Measurements from ENCODE around the gene UTP25.

The UTP25 gene

DNA sequence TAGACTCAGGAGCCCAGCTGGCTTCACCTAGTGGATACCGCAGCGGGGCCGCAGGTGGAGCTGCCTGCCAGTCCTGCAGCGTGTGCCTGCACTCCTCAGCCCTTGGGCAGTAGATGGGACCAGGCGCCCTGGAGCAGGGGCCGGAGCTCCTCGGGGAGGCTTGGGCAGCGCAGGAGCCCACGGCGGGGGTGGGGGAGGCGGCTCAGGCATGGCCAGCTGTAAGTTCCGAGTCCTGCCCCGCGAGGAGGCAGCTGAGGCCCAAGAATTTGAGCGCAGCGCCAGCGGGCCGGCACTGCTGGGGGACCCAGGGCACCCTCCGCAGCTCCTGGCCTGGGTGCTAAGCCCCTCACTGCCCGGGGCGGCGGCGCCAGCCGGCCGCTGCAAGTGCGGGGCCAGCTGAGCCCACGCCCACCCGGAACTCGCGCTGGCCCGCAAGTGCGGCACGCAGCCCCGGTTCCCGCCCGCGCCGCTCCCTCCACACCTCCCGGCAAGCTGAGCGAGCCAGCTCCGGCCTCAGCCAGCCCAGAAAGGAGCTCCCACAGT is 30.9 kb downstream of the UTP25 start:
- H3K9me3 ChIP-seq (replicated peaks in 1 of 11), result peaks cover 0 to 17% (median 14%) of the 10 kb centered on the region in 11 experiments; a peak in 17 of 22 replicates
- no peak overlapping the region for H3K4me3 ChIP-seq
- no peak overlapping the region for H3K4me2 ChIP-seq
- H3K9ac ChIP-seq, result no peak overlapping the region
- no peaks in the 10 kb centered on the region for H4K20me1 ChIP-seq
- no peak for TF ChIP-seq Cebpa-rat (IDR thresholded peaks at IDR 0.05)
- H3K4me1 ChIP-seq, result peaks cover 16 to 32% (median 28%) of the 10 kb centered on the region in 10 experiments
- H3K27me3 ChIP-seq, result no peaks in the 10 kb centered on the region
- peaks cover 8 to 34% (median 19%) of the 10 kb centered on the region in 11 experiments for H3K36me3 ChIP-seq
- H3K27ac ChIP-seq, result no peak overlapping the region

DNA sequence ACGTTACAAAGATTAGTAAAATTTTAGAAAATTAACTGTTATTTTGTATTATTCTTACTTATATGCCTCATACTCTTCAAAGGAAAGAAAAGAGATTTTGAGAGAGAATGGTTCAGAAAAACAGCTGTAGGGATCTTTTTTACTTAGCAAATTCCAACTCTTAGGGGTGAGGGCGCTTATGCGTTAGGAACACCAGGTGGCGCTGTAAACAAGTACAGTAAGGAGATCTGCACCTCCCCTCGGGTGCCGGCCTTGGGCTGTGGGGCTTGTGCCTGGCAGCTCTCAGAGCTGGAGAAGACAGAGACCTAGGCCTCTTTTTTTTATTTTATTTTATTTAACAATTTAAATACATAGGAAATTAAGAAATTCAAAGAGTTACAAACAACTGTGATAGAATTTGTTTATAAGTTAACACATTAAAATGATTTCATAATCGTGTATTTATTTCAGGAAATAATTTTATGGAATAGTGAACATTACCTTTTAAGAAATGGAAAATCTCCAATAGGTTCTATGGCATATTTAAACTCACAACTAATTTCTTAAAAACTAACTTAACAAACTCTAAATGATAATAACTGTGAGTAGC is 32.6 kb downstream of the UTP25 start:
- Histone ChIP-seq H3K27me3 (no peaks in the 10 kb centered on the region), H3K4me2 (peak overlapping the region in 6 of 11 experiments; percentile 1 to 53 (median 21); a peak in 6 of 22 replicates), H3K4me1 (peaks cover 0 to 14% (median 10%) of the 10 kb centered on the region in 10 experiments; a peak in 18 of 20 replicates), H3K4me3 (no peak overlapping the region), H3K36me3 (peaks cover 0 to 16% (median 6%) of the 10 kb centered on the region in 11 experiments; a peak in 9 of 22 replicates), H3K9ac (no peak overlapping the region), H3K27ac (no peak overlapping the region), H4K20me1 (no peaks in the 10 kb centered on the region), H3K9me3 (replicated peaks in 1 of 11) (peaks cover 0 to 17% (median 14%) of the 10 kb centered on the region in 11 experiments; a peak in 17 of 22 replicates)
- TF ChIP-seq Cebpa-rat (IDR thresholded peaks at IDR 0.05), result no peak

DNA sequence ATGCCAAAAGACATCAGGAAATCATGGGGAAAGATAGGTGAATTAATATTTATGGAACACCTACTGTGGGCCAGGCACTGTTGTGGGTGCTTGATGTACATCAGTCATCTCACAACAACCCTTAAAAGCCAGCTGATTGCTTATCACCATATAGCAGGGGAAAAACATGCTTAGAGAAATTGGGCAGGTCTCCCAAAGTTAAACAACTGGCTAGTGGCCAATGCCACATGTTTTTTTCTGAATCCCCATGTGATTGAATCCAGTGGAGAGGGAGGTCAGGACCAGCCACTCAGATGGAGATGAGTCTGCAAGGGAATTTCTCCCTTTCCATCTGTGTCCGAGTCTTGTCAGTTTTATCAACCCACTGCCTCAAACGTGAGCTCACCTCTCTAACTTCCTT is 33.5 kb downstream of the UTP25 start:
- Histone ChIP-seq H3K9me3 (replicated peaks in 1 of 11) (peaks cover under 1 to 18% (median 15%) of the 10 kb centered on the region in 11 experiments; a peak in 17 of 22 replicates), H3K27ac (no peak overlapping the region), H3K9ac (no peak overlapping the region), H3K36me3 (peaks cover 0 to 11% (median 2%) of the 10 kb centered on the region in 11 experiments; a peak in 5 of 22 replicates), H4K20me1 (no peaks in the 10 kb centered on the region), H3K27me3 (no peaks in the 10 kb centered on the region), H3K4me1 (peaks cover 6 to 13% (median 10%) of the 10 kb centered on the region in 10 experiments; a peak in 19 of 20 replicates), H3K4me2 (peak overlapping the region in 5 of 11 experiments; percentile 12 to 53 (median 24); a peak in 8 of 22 replicates), H3K4me3 (no peak overlapping the region)
- TF ChIP-seq Cebpa-rat (IDR thresholded peaks at IDR 0.05), result no peak

- Histone ChIP-seq H3K36me3 (peaks cover 0 to 6% (median 0%) of the 10 kb centered on the region in 11 experiments; a peak in 5 of 22 replicates), H4K20me1 (no peaks in the 10 kb centered on the region), H3K4me1 (peaks cover 8 to 17% (median 13%) of the 10 kb centered on the region in 10 experiments; a peak in 19 of 20 replicates), H3K9ac (no peak overlapping the region), H3K9me3 (replicated peaks in 1 of 11) (peaks cover 15 to 30% (median 24%) of the 10 kb centered on the region in 11 experiments), H3K4me3 (no peak overlapping the region), H3K27me3 (no peaks in the 10 kb centered on the region), H3K4me2 (no peak overlapping the region), H3K27ac (no peak overlapping the region)
- TF ChIP-seq Cebpa-rat (IDR thresholded peaks at IDR 0.05), result no peak
Observed at GRCh38 chr1:209862391-209863356, 34.9 kb downstream of the UTP25 start.

GRCh38 chr1:209863766-209864485 is 36.2 kb downstream of the UTP25 start:
- H3K36me3 ChIP-seq, result no peaks in the 10 kb centered on the region
- H3K27ac ChIP-seq, result no peak overlapping the region
- H3K4me2 ChIP-seq, result peak overlapping the region in 1 of 11 experiments; percentile 28; a peak in 1 of 22 replicates
- H3K4me1 ChIP-seq, result peaks cover 8 to 25% (median 17%) of the 10 kb centered on the region in 10 experiments; a peak in 19 of 20 replicates
- no peak for TF ChIP-seq Cebpa-rat (IDR thresholded peaks at IDR 0.05)
- H3K9me3 ChIP-seq (replicated peaks in 1 of 11), result peaks cover 9 to 26% (median 19%) of the 10 kb centered on the region in 11 experiments
- no peaks in the 10 kb centered on the region for H3K27me3 ChIP-seq
- no peak overlapping the region for H3K9ac ChIP-seq
- H3K4me3 ChIP-seq, result no peak overlapping the region
- no peaks in the 10 kb centered on the region for H4K20me1 ChIP-seq

DNA sequence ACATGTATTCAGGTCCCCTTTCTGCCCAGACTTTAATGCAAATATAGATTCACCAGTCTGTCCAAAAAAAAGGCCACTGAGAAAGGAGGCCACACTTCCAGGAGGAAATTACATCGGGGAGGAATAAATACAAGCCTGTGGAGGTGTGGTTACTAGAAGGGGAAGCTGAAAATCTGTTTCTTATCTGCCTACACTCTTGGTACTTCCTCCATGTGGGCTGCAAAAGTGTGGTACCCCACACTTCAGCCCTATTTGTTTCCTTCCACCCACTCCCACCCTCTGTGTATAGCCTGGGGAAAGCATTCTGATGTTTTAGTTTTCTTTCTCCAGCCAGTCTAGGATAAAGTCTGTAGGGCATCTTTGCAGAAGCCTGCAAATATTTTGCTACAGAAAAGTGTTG is 38.4 kb downstream of the UTP25 start:
- no peaks in the 10 kb centered on the region for H3K36me3 ChIP-seq
- H3K4me2 ChIP-seq, result peak overlapping the region in 7 of 11 experiments; percentile 3 to 52 (median 26); a peak in 9 of 22 replicates
- H3K4me1 ChIP-seq, result peaks cover 7 to 19% (median 11%) of the 10 kb centered on the region in 10 experiments; a peak in 18 of 20 replicates
- no peaks in the 10 kb centered on the region for H4K20me1 ChIP-seq
- no peak overlapping the region for H3K27ac ChIP-seq
- H3K4me3 ChIP-seq, result no peak overlapping the region
- H3K9me3 ChIP-seq (replicated peaks in 1 of 11), result peaks cover 8 to 26% (median 18%) of the 10 kb centered on the region in 11 experiments
- no peaks in the 10 kb centered on the region for H3K27me3 ChIP-seq
- TF ChIP-seq Cebpa-rat (IDR thresholded peaks at IDR 0.05), result no peak
- no peak overlapping the region for H3K9ac ChIP-seq

DNA sequence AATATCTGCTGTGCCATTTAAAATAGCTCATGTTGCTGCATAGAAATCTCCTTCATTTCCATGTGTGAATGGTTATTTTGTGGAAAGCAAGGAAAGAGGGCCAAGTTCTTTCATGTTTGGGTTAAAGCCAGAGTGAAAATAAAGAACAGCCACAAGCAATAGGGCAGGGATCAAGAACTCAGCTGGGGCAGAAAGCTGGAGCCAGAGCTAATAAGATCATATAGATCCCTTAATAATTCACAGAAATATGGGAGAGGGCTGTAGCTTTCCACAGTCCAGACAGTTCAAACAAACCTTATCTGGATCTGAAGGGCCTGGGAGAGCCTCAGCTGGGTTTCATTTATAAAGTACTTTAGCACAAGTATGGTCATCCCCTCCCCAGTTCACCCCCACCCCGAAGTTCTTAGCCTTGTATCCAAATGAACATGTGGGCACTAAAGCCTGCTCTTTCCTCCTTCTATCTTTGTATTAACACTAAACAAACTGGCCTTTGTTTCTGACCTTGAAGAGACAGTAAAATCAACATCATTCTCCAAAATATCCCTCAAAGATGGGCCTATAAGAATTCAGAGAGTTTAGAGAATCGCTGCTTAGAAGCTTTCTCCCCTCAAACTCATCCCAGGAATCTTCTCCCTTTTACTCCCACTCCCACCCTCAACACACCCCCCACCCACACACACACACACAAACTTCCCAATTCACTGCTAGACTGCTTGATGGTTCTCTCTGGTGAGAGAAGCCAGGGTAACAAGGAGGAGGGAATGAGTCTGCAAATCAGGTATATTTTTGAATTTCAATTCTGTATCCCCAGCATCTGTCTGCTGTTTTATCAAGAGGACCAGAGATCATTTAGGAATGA is 41.7 kb downstream of the UTP25 start:
- Histone ChIP-seq H3K27me3 (no peaks in the 10 kb centered on the region), H3K27ac (no peak overlapping the region), H3K36me3 (no peaks in the 10 kb centered on the region), H3K4me1 (peaks cover 7 to 18% (median 10%) of the 10 kb centered on the region in 10 experiments; a peak in 16 of 20 replicates), H3K4me2 (no peak overlapping the region), H3K4me3 (no peak overlapping the region), H4K20me1 (no peaks in the 10 kb centered on the region), H3K9ac (no peak overlapping the region), H3K9me3 (replicated peaks in 1 of 11) (peaks cover 8 to 26% (median 18%) of the 10 kb centered on the region in 11 experiments)
- no peak for TF ChIP-seq Cebpa-rat (IDR thresholded peaks at IDR 0.05)
